Measurements from ENCODE around the gene WWOX. TPM values are rescaled to one million over a fixed set of nuclear protein-coding genes. Genes with fewer than 3 reads are reported as not detected.

WWOX gene
- total RNA-seq, 1 donor from 2014 or later = 9.5 TPM

- peak; percentile 24 to 79 for DNase-seq (ENCODE audit: low read depth in 2 of 2)
Measured at GRCh38 chr16:78142788-78143187, 43.3 kb downstream of the WWOX start.

GRCh38 chr16:78146807-78147206 lies 47.4 kb downstream of the WWOX start:
- no peak for DNase-seq (ENCODE audit: low read depth in 2 of 2)

DNA sequence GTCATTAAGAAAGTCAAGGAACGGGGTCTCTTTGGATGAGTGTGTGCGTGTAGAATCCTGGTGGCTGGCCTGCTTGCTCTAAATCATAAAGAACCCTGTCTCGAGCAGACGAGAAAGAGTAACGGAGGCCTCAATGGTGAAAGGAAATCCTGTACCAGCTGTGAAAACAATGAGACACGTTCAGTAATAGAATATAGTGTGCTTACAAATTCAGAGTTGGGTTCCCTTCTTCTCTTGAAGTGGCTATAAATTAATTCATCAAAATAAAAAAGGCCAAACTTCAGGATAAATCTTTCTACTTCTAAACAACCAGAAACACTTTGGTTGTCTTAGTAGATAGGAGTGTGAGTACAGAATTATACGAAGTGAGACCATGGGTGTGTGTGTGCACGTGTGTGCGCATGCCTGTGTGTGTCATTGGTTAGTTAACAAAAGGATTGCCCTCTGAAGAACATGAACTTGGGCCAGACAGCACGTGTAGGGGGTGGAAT lies 48.5 kb downstream of the WWOX start:
- peak; percentile 71 to 90 for DNase-seq (ENCODE audit: low read depth in 2 of 2)

DNA sequence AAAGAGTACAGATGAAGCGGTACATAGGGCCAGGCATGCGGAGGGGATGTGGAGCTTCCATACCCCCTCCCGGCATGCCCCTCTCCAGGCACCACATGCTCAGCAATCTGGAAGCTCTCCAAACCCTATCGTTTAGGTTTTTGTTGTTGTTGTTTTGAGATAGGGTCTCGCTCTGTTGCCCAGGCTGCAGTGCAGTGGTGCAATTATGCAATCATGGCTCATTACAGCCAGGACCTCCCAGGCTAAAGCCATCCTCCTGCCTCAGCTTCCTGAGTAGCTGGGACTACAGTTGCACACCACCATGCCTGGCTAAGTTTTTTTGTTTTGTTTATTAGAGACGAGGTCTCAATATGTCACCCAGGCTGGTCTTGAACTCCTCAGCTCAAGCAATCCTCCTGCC lies 50.8 kb downstream of the WWOX start:
- no peak for DNase-seq (ENCODE audit: low read depth in 2 of 2)

- DNase-seq (ENCODE audit: low read depth in 2 of 2) = no peak
Measured at GRCh38 chr16:78154729-78155461, 55.4 kb downstream of the WWOX start.

DNA sequence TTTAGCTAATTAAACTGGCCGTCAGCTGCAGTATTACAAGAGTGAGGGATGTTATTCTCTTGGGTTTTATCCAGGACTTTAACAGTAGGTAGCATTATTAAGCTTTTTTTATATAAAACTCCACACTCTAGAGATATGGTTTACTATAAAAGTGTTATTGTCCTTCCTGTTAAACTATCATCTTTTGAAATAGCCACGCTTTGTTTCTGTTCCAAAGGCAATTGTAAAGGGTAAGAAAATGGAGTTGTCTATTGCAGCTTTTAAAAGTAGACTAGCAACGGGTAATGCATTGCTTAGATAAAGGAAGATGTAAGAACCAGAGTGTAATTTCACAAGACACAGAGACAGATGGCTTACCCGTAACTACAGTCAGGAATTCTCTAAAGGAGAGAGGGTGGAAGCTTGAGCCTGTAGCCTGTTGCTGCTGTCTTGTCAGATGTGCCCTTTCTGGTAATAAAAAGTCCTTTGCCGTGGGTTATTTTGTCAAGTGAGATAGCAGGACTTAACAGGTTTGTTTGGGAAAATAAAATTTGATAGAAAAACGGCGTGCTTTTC lies 56.4 kb downstream of the WWOX start:
- no peak for DNase-seq (ENCODE audit: low read depth in 2 of 2)

- DNase-seq (ENCODE audit: low read depth in 2 of 2) = no peak
Measured at GRCh38 chr16:78161023-78161729, 61.7 kb downstream of the WWOX start.

- DNase-seq (ENCODE audit: low read depth in 2 of 2) = no peak
Measured at GRCh38 chr16:78163772-78164670, 64.6 kb downstream of the WWOX start.

GRCh38 chr16:78170494-78170933 lies 71.1 kb downstream of the WWOX start:
- no peak for DNase-seq (ENCODE audit: low read depth in 2 of 2)

DNA sequence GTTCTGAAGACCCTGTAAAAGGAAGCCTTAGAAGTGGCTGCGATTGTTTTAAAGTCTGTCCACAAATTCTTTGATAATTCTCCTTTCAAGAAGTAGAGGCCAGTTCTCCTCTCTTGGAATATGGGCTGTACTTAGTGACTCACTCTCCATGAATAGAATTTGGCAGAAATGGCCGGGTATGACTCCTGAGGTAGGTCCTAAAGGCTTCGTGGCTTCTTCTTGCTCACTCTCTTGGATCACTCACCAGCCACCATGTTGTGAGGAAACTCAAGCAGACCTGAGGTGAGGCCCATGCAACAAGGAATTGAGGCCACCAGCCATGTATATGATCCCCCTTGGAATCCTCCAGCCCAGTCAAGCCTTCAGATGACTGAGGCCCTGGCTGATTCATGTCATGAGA lies 75.8 kb downstream of the WWOX start:
- no peak for DNase-seq (ENCODE audit: low read depth in 2 of 2)

- DNase-seq (ENCODE audit: low read depth in 2 of 2) = no peak
Measured at GRCh38 chr16:78176435-78176834, 77.0 kb downstream of the WWOX start.

DNA sequence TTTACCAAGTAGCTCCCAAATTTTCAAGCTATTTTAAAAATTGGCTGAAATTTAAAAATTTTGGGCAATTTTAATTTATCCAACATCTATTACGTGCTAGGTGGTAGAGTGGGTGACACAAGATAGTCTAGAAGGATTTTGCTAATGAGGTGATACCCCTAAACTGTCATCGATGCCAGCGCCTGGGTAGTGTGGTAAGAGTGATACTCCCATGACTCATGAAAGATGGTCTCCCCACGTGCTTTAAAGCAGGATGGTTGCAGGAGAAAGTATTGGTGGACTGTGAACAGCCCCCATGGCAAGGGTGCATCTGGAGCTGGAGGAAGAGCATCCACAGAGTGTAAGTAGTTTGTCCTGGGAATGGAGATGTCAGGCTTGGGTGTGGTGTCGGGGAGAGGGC lies 77.8 kb downstream of the WWOX start:
- no peak for DNase-seq (ENCODE audit: low read depth in 2 of 2)

DNA sequence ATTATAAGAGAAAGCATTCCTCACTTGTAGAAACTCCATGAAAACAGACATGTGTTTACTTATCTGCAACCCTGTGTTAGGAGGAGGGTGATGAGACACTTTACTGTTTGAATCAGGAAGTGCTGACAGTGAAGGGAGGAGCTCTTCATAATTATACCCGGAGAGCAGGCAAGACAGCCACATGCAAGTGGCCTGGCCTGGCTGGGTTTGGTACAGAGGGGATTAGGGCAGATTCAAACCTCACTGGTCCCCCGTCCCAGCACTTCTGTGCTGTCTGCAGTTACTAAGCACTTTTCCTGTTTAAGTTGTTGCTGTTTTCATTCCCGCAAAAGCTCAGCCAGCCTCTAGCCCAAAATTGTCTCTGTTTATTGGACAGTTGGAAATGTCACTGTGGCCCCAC lies 78.5 kb downstream of the WWOX start:
- DNase-seq (ENCODE audit: low read depth in 2 of 2) = no peak

- no peak for DNase-seq (ENCODE audit: low read depth in 2 of 2)
Measured at GRCh38 chr16:78179666-78180065, 80.2 kb downstream of the WWOX start.

DNA sequence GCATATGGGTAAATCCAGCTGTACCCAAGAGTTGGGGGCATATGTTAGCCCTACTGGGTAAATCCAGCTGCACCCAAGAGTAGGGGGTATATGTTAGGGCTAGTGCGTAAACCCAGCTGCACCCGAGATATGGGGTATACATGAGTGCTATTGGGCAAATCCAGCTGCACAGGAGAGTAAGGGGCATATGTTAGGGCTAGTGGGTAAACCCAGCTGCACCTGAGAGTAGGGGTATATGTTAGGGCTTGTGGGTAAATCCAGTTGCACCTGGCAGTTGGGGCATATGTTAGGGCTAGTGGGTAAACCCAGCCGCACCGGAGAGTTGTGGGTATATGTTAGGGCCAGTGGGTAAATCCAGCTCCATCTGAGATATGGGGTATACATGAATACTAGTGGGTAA lies 80.9 kb downstream of the WWOX start:
- DNase-seq (ENCODE audit: low read depth in 2 of 2) = no peak

- DNase-seq (ENCODE audit: low read depth in 2 of 2) = no peak
Measured at GRCh38 chr16:78183437-78184237, 84.2 kb downstream of the WWOX start.

DNA sequence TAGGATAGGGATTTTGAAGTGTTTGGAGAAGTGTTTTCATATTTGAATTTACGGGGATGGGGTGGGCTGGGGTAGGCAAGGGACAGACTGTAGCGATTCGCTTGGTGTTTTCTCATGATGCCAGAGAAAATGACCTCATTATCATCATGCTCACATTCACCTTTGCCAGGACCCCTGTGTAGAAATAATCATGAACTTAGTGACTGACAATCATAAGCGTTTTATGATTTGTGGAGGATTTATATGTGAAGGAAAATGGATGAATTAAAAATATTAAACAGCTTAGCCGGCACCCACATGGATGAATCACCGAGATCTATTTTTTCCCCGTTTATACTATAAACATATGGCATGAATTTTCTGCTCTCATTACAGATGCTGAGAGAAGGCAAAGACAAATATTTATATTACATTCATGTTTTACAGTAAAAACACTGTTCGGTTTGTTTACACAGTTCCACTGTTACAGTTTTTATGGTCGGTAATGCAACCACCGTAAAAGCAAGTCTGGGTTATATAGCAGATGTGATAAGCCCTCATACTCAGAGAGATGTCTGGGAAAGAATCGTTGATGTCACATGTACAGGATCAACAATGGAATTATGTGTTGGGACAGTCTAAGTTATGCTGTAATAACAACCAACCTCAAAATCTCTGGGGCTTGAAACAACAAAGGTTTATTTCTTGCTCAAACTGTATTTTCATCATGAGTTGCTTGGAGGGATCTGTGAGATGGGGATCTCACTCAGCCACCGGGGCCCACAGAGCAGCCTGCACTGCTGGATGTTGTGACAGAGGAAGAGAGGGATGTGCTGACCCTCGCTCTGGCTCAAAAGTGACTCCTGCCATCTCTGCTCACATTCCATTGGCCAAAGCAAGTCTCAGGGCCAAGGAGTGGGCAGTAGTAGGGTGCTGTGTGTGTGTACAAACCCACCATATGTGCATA lies 85.1 kb downstream of the WWOX start:
- peak in 1 of 2 donors; percentile 1 for DNase-seq (ENCODE audit: low read depth in 2 of 2)

DNA sequence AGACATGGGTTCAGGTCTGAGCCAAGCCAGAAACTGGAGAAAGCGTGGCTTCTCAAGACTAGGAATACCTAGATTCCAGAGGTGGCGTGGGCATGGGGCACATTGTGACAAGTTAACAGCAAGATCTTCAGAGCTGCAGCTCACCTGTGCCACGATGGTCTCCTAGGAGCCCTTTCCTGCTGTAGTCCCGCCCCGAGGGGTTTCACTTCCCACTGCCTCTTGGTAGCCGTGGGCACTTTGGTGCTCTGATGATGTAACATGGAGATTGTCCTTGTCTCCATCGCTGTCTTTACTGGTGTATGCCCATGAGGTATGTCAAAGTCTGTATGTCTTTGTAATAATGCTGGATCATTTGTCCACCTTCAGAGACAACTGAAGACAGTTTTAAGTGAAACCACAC lies 89.7 kb downstream of the WWOX start:
- no peak for DNase-seq (ENCODE audit: low read depth in 2 of 2)

GRCh38 chr16:78192734-78193488 lies 93.5 kb downstream of the WWOX start:
- no peak for DNase-seq (ENCODE audit: low read depth in 2 of 2)
